Globus pallidus (tissue), 1 donor: Measurements from ENCODE around the gene HRC.
"Not testable (repeated sequence)": the region's sequence is repeated elsewhere in the genome, so short reads cannot be mapped to it uniquely, and the experiment has no call there.

ENCODE experiments used
- DNase-seq: peaks from one replicate; pipeline ENCODE4 v3.0.0-alpha.2; 2015; ENCODE audit warnings: low spot score

Gene HRC

DNA sequence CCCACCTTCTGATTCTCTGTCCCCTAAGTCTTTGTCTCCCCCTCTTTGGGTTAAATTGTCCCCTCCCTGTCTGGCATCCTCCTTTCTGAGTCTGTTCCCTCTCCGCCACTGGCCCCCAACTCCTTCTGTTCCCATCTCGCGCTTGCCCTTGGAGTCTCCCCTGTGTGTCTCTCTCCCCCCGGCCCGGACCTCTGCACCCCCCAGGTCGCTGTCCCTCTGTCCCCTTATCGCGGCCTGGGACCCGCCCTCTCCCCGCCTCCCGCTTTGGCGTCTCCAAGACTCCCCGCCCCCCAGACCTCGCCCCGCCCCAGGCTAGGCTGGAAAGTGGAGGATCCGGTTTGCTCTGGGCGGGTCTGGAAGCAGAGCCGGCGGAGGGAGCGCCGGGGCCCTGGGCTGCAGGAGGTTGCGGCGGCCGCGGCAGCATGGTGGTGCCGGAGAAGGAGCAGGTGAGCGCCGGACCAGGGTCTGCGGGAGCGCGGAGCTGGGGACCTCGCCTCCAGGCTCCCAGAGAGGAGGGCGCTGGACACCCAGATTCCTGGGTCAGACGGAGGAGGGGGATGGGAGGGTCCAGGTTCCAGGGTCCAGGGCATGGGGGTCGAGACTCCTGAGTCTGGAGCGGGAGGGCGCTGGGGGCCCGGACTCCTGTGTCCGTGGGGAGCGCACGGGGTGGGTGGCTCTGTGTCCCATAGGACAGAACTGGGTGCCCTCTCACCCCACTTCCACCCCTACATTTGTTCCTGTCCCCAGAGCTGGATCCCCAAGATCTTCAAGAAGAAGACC lies 2.4 kb upstream of the HRC start, which contains the start of gene TRPM4:
TSS of gene TRPM4 (plus strand) at position 348 of the 780 bp plus-strand sequence. CDS start at position 423, 75 bp downstream.
- DNase-seq, result no peak

DNA sequence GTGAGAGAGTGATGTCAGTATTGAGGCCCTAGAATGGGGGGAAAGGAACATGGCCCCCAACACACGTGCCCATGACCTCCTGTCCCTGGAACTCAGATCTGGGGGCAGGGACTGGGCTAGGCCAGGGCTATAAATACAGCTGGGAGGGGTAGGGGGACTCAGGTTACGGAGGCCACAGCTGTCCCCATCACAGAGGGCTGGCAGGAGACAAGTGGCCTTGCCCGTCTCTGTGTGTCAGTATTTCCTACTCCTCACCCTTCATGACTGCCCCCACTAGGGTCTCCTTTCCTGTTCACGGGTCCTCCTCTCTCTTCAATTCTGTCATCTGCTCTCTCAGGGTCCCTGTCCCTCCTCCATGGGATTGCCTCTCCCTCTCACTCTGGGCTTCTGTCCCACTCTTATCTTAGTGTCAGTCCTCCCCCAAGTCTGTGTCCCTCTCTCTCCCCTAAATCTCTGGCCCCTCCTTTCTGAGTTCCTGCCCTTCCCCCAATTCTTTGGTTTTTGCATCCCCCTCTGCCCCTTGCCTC lies 687 bp upstream of the HRC start:
- no peak for DNase-seq

GRCh38 chr19:49154279-49154678 lies 917 bp downstream of the HRC start:
- no peak for DNase-seq

DNA sequence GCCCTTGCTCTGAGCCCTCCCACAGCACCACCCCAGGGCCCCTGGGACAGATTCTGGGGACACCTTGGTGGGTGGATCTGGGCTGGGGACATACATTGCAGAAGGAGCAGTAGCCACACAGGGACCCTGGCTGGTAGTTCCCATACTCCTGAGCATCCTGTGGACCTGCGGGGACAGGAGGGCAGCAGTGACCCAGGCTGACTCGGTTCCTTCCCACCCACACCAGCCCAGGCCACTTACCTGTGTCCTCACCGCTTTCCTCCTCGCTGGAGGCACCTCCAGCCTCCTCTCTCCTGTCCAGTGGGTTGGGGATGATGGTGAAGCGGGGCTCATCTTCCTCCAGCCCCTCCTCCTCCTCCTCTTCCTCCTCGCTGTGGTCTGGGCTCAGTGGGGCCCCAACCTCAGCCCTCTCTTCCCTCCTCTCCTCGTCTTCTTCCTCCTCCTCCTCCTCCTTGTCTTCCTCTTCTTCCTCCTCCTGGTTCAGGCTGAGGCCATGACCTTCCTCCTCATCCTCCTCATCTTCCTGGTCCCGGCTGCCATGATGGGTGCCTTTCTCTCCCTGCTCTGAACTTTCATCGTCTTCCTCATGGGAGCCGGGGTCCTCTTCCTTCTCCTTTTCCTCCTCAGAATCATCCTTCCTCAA lies 1.9 kb downstream of the HRC start:
- DNase-seq, result no peak

DNA sequence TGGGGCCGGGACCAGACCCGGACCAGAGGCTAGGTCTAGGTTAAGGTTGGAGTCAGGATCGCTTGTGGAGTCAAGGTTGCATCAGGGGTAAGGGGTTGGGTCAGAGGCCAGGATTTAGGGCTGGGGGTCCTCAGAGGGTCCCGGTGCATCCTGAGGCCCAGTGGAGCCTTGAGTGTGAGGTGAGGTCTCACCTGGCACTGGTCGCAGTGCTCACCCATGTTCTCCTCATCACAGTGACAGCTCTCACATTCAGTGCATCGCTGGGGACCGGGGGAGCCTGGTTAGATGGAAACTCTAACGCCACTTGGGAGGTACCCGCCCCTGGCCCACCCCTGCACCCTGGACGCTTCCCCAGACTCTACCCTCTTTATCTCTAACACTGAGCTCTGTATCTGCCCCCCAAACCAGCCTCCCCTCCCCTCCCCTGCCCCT lies 3.1 kb downstream of the HRC start:
- DNase-seq, result no peak

DNA sequence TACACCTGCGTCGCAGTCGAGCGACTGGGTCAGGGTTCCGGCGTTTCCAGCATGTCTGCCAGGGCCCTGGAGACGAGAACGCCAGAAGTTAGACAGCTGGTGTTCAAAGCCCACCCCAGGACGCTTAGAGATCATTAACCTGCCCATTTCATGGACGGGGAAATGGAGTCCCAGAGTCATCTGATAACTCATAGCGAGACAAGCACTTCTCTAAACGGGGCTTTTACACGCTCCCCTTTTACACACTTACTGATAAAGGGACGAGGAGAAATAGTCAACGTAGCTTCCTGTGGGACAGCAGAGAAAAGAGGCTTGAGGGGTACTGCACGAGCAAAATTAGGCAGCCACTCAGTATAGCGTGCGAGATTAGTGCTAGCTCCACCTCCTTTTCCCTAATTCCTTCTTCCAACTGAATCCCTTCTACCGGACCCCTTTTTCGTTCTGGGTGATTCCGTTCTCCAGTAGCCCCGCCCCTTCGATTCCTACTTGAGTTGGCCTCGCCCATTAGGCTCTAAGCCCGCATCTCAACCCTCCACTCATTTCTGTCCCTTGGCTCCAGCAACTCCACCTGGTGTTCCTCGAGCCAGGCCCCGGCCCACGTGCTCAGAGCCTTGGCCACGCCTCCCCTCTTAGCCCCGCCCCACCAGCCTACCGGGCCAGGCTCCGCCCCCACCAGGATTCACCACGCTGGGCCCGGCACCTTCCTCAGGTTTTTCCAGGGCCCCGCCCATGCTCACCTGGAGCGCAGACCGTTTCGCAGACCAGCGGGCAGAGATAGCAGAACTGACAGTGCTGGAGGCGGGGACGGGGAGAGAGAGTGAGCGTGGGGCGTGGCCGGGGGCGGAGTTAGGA lies 3.7 kb downstream of the HRC start:
- DNase-seq, result no peak

DNA sequence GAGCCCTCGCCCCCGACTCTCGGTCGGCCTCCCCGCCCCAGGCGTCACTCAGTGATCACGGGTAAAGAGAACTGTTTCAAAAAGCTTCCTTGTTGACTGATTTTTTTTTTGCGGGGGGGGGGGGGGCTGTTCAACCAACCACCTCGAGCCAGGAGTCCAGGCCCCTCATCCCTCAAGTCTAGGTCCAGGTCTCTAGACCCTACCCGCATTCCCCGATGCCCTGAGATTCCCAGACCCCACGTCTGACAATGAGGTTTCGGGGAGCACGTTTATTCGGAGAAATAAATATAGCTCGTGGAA lies 4.3 kb downstream of the HRC start:
- no peak for DNase-seq

- DNase-seq, result peak; percentile 79
Measured at GRCh38 chr19:49150106-49150943, 4.9 kb downstream of the HRC start.

- peak; percentile 70 for DNase-seq
Measured at GRCh38 chr19:49149652-49150105, 5.5 kb downstream of the HRC start.

DNA sequence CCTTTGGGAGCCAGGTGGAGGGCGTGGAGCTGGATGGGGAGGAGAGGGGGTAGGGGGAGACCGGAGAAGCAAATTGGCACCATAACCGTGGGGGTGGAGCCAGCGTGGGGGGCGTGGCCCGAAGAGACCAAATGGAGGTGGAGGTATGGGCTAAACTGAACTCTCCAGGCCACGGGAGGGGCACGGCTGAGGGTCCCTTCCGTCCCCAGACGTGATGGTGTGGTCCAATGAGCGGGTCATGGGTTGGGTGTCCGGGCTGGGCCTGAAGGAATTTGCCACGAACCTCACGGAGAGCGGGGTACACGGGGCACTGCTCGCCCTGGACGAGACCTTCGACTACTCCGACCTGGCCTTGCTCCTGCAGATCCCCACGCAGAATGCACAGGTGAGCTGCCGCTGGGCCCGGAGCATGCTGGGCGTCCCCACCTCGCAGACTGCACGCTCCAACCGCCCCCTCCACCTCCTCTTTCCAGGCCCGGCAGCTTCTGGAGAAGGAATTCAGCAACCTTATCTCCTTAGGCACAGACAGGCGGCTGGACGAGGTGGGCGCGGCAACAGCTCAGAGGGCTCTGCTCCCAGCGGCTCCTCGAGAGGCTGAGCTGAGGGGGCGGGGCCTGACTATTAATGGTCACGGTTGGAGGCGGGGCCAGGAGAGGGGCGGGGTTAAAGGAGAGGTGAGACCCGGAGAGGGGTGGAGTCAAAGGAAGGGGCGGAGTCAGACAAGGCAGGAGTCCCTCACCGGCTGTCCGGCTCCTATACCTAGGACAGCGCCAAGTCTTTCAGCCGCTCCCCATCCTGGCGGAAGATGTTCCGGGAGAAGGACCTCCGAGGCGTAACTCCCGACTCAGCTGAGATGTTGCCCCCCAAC lies 6.2 kb downstream of the HRC start:
- peak; percentile 80 for DNase-seq

GRCh38 chr19:49148044-49148682 lies 7.0 kb downstream of the HRC start:
- no peak for DNase-seq

DNA sequence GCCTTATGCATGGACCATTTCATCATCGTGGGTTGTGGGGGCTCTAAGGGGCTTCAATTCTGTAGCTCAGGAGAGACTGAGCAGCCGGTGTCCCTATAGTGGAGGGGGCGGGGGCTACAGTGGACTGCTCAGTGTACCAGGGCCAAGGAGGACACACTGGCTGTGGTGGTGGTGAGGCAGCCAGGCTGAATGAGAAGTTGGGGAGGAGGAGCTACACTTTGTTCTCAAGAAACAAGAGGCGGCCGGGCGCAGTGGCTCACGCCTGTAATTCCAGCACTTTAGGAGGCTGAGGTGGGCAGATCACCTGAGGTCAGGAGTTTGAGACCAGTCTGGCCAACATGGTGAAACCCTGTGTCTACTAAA lies 8.8 kb downstream of the HRC start:
- DNase-seq, result not testable (repeated sequence)

DNA sequence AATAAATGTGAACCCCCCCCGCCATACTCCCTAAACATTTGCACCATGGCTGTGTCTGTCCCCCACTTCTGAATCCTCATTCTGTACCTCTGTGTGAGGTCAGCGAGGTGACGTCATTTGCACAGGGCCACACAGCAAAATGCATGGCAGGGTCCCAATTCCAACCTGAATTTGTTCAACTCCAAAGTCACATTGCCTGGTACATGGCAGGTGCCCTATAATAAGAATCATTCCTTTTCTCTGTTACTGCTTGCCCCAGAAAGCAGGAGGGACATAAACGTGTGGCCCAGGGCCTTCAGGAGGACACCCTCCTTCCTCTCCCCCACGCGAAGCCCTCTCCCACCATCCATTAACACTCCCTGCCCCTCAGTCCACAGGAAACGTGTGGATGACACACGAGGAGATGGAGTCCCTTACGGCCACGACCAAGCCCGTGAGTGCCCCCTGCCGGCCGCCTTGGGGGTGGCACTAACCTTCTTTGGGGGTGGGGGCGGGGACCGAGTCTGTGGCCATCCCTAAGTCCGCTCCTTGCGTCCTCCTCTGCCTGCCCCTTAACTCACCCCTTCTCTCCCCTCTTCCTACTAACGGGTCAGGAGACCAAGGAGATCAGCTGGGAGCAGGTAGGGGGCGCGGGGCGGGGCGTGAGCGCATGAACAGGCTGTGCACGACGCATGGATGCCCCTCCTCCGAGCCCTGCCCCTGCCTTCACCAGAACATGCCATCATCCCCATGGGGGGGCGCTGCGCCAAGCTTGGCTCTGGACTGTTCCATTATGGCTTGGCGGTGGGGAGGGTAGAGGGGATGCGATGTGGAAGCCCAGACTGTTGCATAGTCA lies 9.4 kb downstream of the HRC start:
- DNase-seq, result peak; percentile 71

DNA sequence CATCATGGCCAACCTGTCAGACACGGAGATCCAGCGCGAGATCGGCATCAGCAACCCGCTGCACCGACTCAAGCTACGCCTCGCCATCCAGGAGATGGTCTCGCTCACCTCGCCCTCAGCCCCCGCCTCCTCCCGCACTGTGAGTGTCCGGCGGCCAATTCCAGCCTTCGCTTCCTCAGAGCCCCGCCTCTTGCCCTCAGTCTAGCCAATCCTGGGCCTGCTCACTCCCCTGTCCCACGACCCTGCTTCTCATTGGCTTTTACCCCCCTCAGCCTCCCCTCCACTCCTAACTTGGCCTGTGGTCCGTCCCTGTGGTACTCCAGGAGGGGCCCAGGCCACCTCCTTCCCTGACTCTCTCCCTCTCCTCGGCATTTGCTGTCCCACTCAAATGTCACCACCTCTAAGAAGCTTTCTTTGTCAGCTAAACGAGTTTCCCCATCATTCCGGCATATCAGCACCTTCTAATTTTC lies 12.3 kb downstream of the HRC start:
- peak; percentile 89 for DNase-seq

DNA sequence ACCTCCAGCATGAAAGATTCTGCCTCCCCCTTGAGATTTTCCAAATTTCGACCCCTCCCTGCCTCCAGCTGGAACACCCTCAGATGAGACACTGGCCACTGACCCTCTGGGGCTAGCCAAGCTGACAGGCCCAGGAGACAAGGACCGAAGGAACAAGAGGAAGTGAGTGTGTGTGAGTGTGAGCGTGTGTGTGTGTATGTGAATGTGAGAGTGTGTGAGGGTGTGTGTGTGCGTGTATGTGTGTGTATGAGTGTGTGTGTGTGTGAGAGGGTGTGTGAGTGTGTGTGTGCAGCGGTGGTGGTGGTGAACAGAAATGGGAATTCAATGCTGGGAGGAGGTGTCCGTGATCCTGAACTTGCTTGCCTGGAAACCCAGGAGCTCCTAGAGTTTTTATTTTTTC lies 13.8 kb downstream of the HRC start:
- DNase-seq, result no peak

GRCh38 chr19:49140951-49141350 lies 14.2 kb downstream of the HRC start:
- no peak for DNase-seq

DNA sequence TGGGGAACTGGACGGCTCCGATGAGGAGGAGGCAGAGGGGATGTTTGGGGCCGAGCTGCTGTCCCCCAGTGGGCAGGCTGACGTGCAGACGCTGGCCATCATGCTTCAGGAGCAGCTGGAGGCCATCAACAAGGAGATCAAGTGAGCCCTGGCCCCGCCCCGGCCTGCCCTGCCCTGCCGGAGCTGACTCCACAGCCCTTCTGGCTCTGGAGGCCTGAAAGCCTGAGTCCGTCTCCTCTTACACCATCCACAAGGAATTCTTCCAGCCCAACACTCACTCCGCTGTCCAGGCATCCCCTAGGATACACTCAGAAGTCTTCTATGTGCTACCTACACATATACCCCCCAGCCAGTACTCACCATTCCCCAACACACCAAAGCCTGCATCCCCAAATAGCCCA lies 18.4 kb downstream of the HRC start:
- DNase-seq, result no peak

DNA sequence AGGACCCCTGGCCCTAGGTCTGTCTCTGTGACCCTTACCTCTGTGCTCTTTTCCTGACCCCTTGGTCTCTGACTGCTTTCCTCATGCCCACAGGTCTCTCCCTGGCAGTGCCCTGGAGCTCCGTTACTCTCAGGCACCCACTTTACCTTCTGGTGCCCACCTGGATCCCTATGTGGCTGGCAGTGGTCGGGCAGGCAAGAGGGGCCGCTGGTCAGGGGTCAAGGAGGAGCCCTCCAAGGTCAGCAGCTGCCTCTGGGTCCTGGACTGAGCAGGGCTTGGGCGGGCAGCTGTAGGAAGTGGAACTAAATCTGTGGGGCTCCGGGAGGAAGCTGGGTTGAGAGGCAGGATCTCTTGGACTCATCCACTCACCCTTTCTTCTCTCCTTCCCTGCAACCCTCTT lies 19.5 kb downstream of the HRC start:
- no peak for DNase-seq
